Activated B cell treated with CpG ODN at 0.5 μM for 24 hours (primary cell): ENCODE measurements around the gene TSPAN9. TPM values are rescaled to one million over a fixed set of nuclear protein-coding genes. Genes with fewer than 3 reads are reported as not detected.

Source experiments
- ATAC-seq: fragments of 200-7000 bp; cut with Tn5 transposase; one replicate; pipeline ENCODE4 v1.10.0; 2021; ENCODE audit warnings: low read depth, mild to moderate bottlenecking, moderate library complexity
- CTCF ChIA-PET: fragments of 350-600 bp; sonication (Branson Sonifier 250); formaldehyde crosslinking; loops from one replicate; lab custom pipeline; 2021; ENCODE audit warnings: antibody characterized with exemption; lab: Charles Lee
- POLR2A ChIA-PET: fragments of 350-600 bp; sonication (Branson Sonifier 250); formaldehyde crosslinking; loops from one replicate; lab custom pipeline; 2021; ENCODE audit warnings: antibody characterized with exemption; lab: Charles Lee
- DNase-seq: peaks from one replicate; pipeline ENCODE4 v3.0.0; 2022
- H3K27ac Mint-ChIP-seq: one replicate; pipeline ENCODE4 v1.8.0; 2020; ENCODE audit warnings: mixed read lengths
- H3K27me3 Mint-ChIP-seq: one replicate; pipeline ENCODE4 v1.8.0; 2021; ENCODE audit warnings: mixed read lengths
- H3K36me3 Mint-ChIP-seq: one replicate; pipeline ENCODE4 v1.8.0; 2021; ENCODE audit warnings: low read depth, mixed read lengths
- H3K4me1 Mint-ChIP-seq: one replicate; pipeline ENCODE4 v1.8.0; 2021; ENCODE audit warnings: mixed read lengths
- H3K4me3 Mint-ChIP-seq: one replicate; pipeline ENCODE4 v1.8.0; 2020; ENCODE audit warnings: mild to moderate bottlenecking, mixed read lengths
- H3K9me3 Mint-ChIP-seq: one replicate; pipeline ENCODE4 v1.8.0; 2020; ENCODE audit warnings: mixed read lengths
- intact Hi-C: fragments of 100-400 bp; cut with micrococcal nuclease; formaldehyde crosslinking; loops from one replicate; pipeline ENCODE4 v1.15.1; 2024
- total RNA-seq: library from RNA; stranded (reverse); gene quantifications from 2 replicates; pipeline ENCODE4 v1.2.3, GENCODE V29; 2022
- TF ChIP-seq, protein P1 (sequence below): fragments of 200-600 bp; IDR thresholded peaks from one replicate; pipeline ENCODE4 v1.8.0; 2022; ENCODE audit warnings: antibody characterized with exemption, mild to moderate bottlenecking

TSPAN9 gene
- total RNA-seq, 1 donor from 2014 or later, result 0.20 TPM

DNA sequence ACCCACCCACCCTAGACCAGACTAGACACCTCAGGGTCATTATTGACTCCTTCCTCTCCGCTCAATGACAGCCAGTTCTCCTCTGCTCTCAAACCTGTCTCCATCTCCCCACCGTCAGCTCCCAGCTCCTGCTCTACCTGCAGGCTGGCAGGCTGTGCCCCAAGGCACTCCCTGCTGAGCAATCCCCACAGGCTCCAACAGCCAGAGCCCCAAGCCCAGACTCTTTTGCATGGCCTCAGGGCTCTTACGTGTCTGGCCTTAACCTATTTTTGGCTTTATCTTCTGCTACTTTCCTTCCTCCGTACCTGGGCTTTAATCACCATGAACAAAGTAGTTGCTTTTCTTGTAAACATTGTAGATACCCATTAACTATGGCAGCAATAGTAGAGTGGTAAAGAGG is 250.9 kb downstream of the TSPAN9 start:
- Mint-ChIP-seq H3K4me1 (no peaks in the 10 kb centered on the region), H3K36me3 (no peaks in the 10 kb centered on the region), H3K4me3 (no peak overlapping the region), H3K27me3 (peaks cover 8% of the 10 kb centered on the region), H3K27ac (no peak overlapping the region), H3K9me3 (no peaks in the 10 kb centered on the region)
- ATAC-seq (no peak), DNase-seq (no peak)
- TF ChIP-seq, protein P1, sequence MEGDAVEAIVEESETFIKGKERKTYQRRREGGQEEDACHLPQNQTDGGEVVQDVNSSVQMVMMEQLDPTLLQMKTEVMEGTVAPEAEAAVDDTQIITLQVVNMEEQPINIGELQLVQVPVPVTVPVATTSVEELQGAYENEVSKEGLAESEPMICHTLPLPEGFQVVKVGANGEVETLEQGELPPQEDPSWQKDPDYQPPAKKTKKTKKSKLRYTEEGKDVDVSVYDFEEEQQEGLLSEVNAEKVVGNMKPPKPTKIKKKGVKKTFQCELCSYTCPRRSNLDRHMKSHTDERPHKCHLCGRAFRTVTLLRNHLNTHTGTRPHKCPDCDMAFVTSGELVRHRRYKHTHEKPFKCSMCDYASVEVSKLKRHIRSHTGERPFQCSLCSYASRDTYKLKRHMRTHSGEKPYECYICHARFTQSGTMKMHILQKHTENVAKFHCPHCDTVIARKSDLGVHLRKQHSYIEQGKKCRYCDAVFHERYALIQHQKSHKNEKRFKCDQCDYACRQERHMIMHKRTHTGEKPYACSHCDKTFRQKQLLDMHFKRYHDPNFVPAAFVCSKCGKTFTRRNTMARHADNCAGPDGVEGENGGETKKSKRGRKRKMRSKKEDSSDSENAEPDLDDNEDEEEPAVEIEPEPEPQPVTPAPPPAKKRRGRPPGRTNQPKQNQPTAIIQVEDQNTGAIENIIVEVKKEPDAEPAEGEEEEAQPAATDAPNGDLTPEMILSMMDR, result no peak
- ChIA-PET CTCF (no interaction called here), POLR2A (no interaction called here)
- intact Hi-C loops, result no loop called here

DNA sequence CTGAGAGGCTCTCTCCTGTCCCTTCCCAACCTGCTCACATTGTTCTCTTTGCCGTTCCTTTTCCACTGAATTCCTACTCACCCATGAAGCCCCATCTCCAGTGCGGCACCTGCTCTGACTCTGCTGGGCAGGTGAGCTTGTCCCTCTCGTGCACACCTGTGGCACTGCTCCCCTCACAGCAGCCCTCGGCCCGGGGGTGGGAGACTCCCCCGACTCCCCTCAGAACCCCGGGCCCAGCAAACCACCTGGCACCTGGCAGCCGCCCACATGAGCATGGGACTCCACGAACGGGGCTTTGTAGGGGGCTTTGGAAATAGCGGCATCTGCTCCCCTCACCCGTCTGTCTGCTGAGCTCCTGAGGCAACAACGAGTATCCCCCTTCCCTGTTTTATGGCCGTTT is 251.4 kb downstream of the TSPAN9 start:
- peaks cover 8% of the 10 kb centered on the region for H3K27me3 Mint-ChIP-seq
- ATAC-seq (no peak), DNase-seq (no peak)
- H3K9me3 Mint-ChIP-seq, result no peaks in the 10 kb centered on the region
- H3K4me3 Mint-ChIP-seq, result no peak overlapping the region
- POLR2A ChIA-PET, result no interaction called here
- TF ChIP-seq, protein P1, result no peak
- CTCF ChIA-PET, result no interaction called here
- no peak overlapping the region for H3K27ac Mint-ChIP-seq
- intact Hi-C loops, result no loop called here
- no peaks in the 10 kb centered on the region for H3K4me1 Mint-ChIP-seq
- no peaks in the 10 kb centered on the region for H3K36me3 Mint-ChIP-seq

DNA sequence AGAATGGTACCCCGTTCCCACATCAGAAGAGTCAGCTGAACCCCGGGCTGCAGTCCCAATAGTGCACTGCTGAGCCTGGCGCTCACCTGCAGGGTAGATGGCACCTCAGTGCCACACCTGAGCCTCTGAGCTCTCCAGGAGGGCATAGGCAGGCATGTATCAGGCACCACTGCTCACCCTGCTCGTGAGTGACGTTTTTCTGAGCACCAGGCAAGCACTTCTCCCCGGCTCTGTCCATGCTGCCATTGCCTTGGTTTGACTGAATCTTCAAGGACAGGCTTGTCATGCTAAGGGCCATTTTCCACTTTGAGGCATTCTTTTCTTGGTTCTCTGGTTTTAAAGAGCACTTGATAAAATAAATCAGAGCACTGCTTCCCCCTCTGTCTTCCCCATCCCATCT is 252.2 kb downstream of the TSPAN9 start:
- intact Hi-C loops, result no loop called here
- ATAC-seq, result no peak
- TF ChIP-seq, protein P1, result no peak

DNA sequence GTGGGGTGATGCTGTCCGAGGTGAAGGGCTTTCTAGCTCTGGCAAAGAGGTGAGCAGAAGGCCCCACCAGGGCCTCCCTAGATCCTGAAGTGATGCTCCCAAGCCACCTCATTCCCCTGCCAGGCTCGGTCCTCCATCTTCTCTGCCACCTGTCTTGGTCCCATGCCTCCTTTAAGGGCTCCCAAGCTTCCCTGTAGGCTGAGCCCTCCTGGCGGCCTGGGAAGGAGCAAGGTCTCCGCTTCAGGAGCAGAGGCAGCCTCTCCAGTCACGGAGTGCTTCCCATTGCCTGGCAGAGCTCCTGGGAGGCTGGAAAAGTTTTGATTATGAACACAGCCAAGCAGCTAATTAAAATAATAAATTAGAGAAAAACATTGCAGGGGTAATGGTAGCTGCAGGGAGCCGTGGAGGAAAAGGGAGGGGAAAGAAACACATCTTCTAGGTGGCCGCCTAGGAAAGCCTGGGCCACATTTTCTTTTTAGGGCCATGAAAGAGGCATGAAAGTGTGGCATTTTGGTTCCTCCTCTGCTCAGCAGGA is 253.9 kb downstream of the TSPAN9 start:
- intact Hi-C loops, result no loop called here
- no peaks in the 10 kb centered on the region for H3K36me3 Mint-ChIP-seq
- H3K27me3 Mint-ChIP-seq, result peaks cover 8% of the 10 kb centered on the region
- ChIA-PET POLR2A (no interaction called here), CTCF (no interaction called here)
- H3K4me3 Mint-ChIP-seq, result no peak overlapping the region
- ATAC-seq (no peak), DNase-seq (no peak)
- H3K27ac Mint-ChIP-seq, result no peak overlapping the region
- H3K9me3 Mint-ChIP-seq, result no peaks in the 10 kb centered on the region
- TF ChIP-seq, protein P1, result no peak
- no peaks in the 10 kb centered on the region for H3K4me1 Mint-ChIP-seq

More for the DNA sequence above, 252.2 kb downstream of the TSPAN9 start:
- ChIA-PET CTCF (no interaction called here), POLR2A (no interaction called here)
- no peak for DNase-seq
- H3K4me1 Mint-ChIP-seq, result no peaks in the 10 kb centered on the region
- no peaks in the 10 kb centered on the region for H3K9me3 Mint-ChIP-seq
- no peak overlapping the region for H3K27ac Mint-ChIP-seq
- peaks cover 8% of the 10 kb centered on the region for H3K27me3 Mint-ChIP-seq
- H3K36me3 Mint-ChIP-seq, result no peaks in the 10 kb centered on the region
- no peak overlapping the region for H3K4me3 Mint-ChIP-seq

DNA sequence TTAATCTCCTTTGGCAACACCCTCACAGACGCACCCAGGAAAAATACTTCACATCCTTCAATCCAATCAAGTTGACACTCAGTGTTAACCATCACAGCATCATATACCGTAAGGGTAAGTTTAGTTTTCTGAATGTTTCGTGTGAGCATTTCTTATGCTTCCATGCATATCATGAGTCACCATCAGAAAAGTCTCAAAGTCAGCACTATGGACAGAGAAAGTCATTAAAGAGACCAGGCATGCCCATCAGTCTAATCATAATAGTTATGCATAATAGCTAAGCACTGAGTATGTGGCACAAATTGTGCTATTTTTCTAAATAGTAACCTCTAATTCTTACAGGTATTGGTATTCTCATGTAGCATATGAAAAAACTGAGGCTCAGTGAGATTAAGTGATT is 255.0 kb downstream of the TSPAN9 start:
- TF ChIP-seq, protein P1, result no peak
- Mint-ChIP-seq H3K4me3 (no peak overlapping the region), H3K27me3 (peaks cover 2% of the 10 kb centered on the region), H3K36me3 (no peaks in the 10 kb centered on the region), H3K9me3 (no peaks in the 10 kb centered on the region), H3K27ac (no peak overlapping the region), H3K4me1 (no peaks in the 10 kb centered on the region)
- ChIA-PET POLR2A (no interaction called here), CTCF (no interaction called here)
- DNase-seq, result no peak
- intact Hi-C loops, result no loop called here
- no peak for ATAC-seq
